ENCODE measurements around the gene NACC2. TPM values are rescaled to one million over a fixed set of nuclear protein-coding genes. Genes with fewer than 3 reads are reported as not detected.

Gene NACC2
- total and polyA plus RNA-seq, 2 donors from 2014 or later = 7.1 to 30.9 TPM

DNA sequence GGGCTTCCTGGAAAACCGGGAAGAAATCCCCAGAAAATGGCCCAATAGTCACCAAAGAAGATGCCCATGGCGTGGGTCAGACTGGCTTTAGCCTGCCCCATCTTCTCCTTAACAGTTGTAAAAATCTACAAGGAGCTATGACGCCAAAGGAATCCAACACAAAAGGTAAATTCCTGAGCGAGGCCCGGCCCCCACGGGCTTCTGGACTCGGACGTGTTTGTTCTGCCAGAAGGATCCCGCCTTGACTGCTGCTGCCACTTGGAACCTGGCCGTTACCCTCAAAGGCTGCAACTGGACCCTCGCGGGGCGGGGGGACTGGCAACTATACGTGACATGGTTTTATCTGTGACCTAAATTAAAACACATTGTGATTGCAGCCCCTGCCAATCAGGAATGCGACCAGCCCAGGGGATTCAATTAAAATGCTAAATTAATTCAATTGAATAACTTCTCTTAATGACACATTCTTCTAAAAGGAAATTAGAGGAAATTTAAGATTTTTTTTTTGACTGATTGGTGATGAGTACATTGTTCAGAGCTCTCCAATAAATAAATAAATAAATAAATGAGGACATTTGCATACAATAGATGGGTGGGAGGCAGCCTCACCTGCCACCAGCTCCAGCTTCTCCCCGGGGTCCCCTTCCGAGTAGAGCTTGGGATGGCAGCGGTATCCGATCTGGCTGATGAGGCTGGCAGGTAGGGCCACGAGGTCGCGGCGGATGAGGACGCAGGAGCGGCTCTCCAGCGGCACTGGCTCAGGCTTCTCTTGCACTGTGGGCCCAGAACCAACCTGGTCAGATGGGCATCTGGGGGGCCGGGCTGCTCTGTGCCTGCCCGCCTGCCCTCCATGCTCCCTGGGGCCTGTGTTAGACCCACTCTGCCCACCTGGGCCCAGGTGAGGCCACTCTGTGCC lies 79.2 kb downstream of the NACC2 start:
- H3K9ac ChIP-seq (ENCODE audit: low read length in 3 of 3) = no peak overlapping the region
- FAIRE-seq (no peak), DNase-seq (peak in 2 of 5 donors; percentile 39 to 66)
- TF ChIP-seq CTCF (IDR thresholded peaks at IDR 0.05; ENCODE audit: borderline replicate concordance, extremely low read depth, insufficient read depth) = no peak
- H3K36me3 ChIP-seq (ENCODE audit: control insufficient read depth in 2 of 3, insufficient read depth in 3 of 3, low read length in 3 of 3) = no peaks in the 10 kb centered on the region
- intact Hi-C loops (cut with DNase I) = no loop called here
- H3K4me3 ChIP-seq (ENCODE audit: low read length in 3 of 3) = no peak overlapping the region
- H3K4me1 ChIP-seq (ENCODE audit: control insufficient read depth in 2 of 3, insufficient read depth in 2 of 3, low read depth in 1 of 3, low read length in 3 of 3) = peaks cover 0 to 2% (median 0%) of the 10 kb centered on the region in 3 donors
- H3K9me3 ChIP-seq (ENCODE audit: control insufficient read depth in 2 of 3, insufficient read depth in 1 of 3, low read length in 3 of 3) = no peaks in the 10 kb centered on the region
- no peak overlapping the region for H3K27ac ChIP-seq (ENCODE audit: low read depth in 2 of 2, low read length in 2 of 2)
- H3K27me3 ChIP-seq (ENCODE audit: control insufficient read depth, insufficient read depth, low read length) = no peaks in the 10 kb centered on the region

DNA sequence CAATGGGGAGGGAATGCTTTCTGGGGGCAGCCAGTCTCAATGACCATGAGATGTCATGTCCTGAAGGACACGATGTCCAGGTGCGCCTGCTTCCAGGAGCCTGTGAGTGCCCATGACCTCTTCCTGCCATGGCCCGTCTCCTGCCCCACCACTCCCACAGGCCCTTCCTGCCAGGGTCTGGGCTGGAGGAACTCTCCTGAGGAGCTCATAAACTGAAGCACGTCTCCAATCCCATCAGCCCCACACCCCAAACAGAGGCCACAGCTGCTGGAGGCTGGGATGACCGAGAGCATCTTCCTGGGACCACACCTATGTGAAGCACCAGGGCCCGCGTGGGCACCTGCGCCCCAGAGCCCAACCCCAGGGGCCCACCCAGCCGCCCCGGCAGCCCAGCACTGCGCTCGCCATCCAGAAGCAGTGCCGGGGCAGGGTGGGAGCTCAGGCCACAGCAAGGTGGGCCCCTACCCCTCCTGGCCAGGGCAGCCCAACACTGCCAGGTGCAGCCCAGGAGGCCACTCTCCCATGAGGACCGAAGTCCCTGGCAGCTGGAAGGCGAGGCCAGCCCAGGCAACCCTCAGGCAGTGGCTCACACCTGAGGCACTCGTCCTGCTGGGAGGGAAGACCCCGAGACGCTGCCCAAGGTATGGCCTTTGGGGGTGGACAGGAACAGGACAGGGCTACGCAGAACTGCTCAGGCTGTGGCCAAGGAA lies 80.0 kb downstream of the NACC2 start:
- no peak for TF ChIP-seq CTCF (IDR thresholded peaks at IDR 0.05; ENCODE audit: borderline replicate concordance, extremely low read depth, insufficient read depth)
- no peaks in the 10 kb centered on the region for H3K36me3 ChIP-seq (ENCODE audit: control insufficient read depth in 2 of 3, insufficient read depth in 3 of 3, low read length in 3 of 3)
- no peaks in the 10 kb centered on the region for H3K27me3 ChIP-seq (ENCODE audit: control insufficient read depth, insufficient read depth, low read length)
- peaks cover 0 to 2% (median 0%) of the 10 kb centered on the region in 3 donors for H3K4me1 ChIP-seq (ENCODE audit: control insufficient read depth in 2 of 3, insufficient read depth in 2 of 3, low read depth in 1 of 3, low read length in 3 of 3)
- no peak overlapping the region for H3K4me3 ChIP-seq (ENCODE audit: low read length in 3 of 3)
- H3K27ac ChIP-seq (ENCODE audit: low read depth in 2 of 2, low read length in 2 of 2) = no peak overlapping the region
- H3K9ac ChIP-seq (ENCODE audit: low read length in 3 of 3) = no peak overlapping the region
- FAIRE-seq = no peak
- no peaks in the 10 kb centered on the region for H3K9me3 ChIP-seq (ENCODE audit: control insufficient read depth in 2 of 3, insufficient read depth in 1 of 3, low read length in 3 of 3)
- DNase-seq = peak in 2 of 5 donors; percentile 36 to 65
- intact Hi-C loops (cut with DNase I) = no loop called here

- no peak overlapping the region for H3K4me3 ChIP-seq (ENCODE audit: low read length in 3 of 3)
- intact Hi-C loops (cut with DNase I) = no loop called here
- H3K9me3 ChIP-seq (ENCODE audit: control insufficient read depth in 2 of 3, insufficient read depth in 1 of 3, low read length in 3 of 3) = no peaks in the 10 kb centered on the region
- H3K27ac ChIP-seq (ENCODE audit: low read depth in 2 of 2, low read length in 2 of 2) = no peak overlapping the region
- TF ChIP-seq CTCF (IDR thresholded peaks at IDR 0.05; ENCODE audit: borderline replicate concordance, extremely low read depth, insufficient read depth) = no peak
- no peaks in the 10 kb centered on the region for H3K27me3 ChIP-seq (ENCODE audit: control insufficient read depth, insufficient read depth, low read length)
- H3K9ac ChIP-seq (ENCODE audit: low read length in 3 of 3) = no peak overlapping the region
- no peak for FAIRE-seq
- H3K36me3 ChIP-seq (ENCODE audit: control insufficient read depth in 2 of 3, insufficient read depth in 3 of 3, low read length in 3 of 3) = no peaks in the 10 kb centered on the region
- peaks cover 0 to 2% (median 0%) of the 10 kb centered on the region in 3 donors for H3K4me1 ChIP-seq (ENCODE audit: control insufficient read depth in 2 of 3, insufficient read depth in 2 of 3, low read depth in 1 of 3, low read length in 3 of 3)
- peak in 1 of 5 donors; percentile 37 for DNase-seq
Measured at GRCh38 chr9:136014147-136014923, 80.8 kb downstream of the NACC2 start.

Data from kidney (tissue), 14 donors.